HG02884 (cell line): ENCODE measurements around the gene TOMM20.
"Not testable (repeated sequence)": the region's sequence is repeated elsewhere in the genome, so short reads cannot be mapped to it uniquely, and the experiment has no call there.

Source experiments
- ATAC-seq: cut with Tn5 transposase; IDR thresholded peaks from one replicate; pipeline ENCODE4 v1.9.1; 2021; ENCODE audit warnings: mild to moderate bottlenecking, moderate library complexity; ENCODE audit not compliant: unreplicated experiment

TOMM20 gene

DNA sequence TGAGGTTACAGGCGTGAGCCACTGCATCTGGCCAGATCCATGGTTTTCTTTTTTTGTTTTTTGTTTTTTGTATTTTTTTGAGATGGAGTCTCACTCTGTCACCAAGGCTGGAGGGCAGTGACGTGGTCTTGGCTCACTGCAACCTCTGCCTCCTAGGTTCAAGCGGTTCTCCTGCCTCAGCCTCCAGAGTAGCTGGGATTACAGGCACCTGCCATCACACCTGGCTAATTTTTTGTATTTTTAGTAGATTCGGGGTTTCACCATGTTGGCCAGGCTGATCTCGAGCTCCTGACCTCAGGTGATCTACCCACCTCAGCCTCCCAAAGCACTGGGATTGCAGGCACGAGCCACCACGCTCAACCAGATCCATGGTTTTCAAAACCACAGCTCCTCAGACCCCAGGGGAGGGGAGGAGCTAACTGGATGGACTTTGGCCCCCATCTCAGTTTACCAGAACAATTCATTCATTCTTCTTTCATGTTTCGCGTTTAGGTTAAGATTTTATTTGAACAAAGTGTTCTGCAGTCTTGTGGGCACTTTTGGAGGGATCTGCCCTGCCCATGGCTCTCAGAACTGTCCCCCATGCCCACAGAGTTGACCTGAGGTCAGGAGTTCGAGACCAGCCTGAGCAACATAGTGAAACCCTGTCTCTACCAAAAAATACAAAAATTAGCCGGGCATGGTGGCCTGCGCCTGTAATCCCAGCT is 43.1 kb downstream of the TOMM20 start:
- ATAC-seq = not testable (repeated sequence)

DNA sequence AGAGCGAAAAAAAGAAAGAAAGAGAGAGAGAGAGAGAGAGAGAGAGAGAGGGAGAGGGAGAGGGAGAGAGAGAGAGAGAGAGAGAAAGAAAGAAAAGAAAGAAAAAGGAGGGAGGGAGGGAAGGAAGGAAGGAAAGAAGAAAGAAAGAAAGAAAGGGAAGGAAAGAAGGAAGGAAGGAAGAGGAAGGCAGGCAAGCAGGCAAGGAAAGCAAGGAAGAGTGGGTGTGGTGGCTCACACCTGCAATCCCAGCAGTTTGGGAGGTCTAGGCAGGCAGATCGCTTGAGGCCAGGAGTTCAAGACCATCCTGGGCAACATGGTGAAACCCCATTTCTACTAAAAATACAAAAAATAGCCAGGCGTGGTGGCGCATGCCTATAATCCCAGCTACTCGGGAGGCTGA is 47.8 kb downstream of the TOMM20 start:
- not testable (repeated sequence) for ATAC-seq

- ATAC-seq = not testable (repeated sequence)
Observed at GRCh38 chr1:235080297-235080657, 48.4 kb downstream of the TOMM20 start.

DNA sequence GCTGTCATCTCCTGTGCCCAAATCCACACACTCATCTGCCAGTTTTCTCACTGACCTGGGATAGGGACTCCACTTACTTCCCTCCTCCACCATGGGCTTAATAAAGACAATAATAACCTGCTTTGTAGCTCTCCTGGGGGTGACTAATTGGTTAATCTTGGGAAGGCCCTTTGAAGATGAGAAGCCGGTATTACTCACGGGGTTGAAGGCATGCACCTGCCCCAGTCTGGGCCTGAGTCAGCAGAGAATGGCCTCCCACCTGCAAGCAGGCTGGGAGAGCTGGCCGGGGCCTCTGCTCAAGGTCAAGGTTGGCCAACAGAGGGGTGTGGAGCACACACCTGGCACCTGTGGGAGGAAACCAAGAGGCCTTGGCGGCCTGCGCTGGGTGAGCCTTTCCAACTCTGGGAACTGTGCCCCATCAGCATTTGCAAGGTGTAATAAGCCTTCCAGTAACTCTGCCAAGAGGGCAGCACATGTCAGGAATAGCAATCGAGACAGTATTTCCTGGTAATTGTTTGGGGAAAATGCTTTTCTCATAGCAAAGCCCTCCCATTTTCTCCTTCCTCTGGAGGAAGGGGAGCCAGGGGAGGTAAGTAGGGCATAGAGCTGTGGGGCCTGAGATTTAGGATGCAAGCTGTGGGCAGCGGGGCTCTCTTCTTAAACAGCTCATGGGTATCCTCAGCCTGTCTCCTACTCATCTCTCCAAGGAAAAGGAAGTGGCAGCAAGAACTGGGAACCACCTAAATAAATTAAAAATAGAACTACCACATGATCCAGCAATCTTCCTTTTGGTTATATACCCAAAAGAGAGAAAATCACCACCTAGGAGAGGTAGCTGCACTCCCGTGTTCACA is 49.0 kb downstream of the TOMM20 start:
- no peak for ATAC-seq

GRCh38 chr1:235078480-235079381 is 49.9 kb downstream of the TOMM20 start:
- ATAC-seq = no peak

- no peak for ATAC-seq
Observed at GRCh38 chr1:235077571-235078479, 50.8 kb downstream of the TOMM20 start.

DNA sequence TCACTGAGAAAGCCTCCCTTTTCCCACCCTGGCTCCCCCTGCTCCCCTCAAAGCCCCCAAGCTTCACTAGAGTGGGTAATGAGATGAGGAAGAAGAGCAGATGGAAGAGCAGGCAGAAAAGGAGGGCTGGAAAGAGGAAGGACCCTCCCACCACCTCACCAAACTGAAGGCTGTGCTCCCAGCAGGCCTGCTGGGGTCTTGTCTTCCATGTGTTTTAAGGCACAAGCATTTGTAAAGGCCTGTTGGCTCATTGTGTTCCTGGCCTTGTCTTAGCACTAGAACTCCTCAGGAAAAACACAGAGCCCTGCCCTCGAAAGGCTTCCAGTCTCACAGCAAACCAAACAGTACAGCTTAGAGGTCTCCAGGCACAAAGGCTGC is 51.5 kb downstream of the TOMM20 start:
- ATAC-seq = no peak

- ATAC-seq = no peak
Observed at GRCh38 chr1:235076504-235077162, 52.0 kb downstream of the TOMM20 start.

- no peak for ATAC-seq
Observed at GRCh38 chr1:235075777-235076308, 52.8 kb downstream of the TOMM20 start.

GRCh38 chr1:235075048-235075776 is 53.4 kb downstream of the TOMM20 start:
- ATAC-seq = peak; percentile 60

- ATAC-seq = peak; percentile 28
Observed at GRCh38 chr1:235074523-235075047, 54.1 kb downstream of the TOMM20 start.

GRCh38 chr1:235073968-235074522 is 54.6 kb downstream of the TOMM20 start:
- ATAC-seq = peak; percentile 0

GRCh38 chr1:235073331-235073967 is 55.2 kb downstream of the TOMM20 start:
- ATAC-seq = no peak

DNA sequence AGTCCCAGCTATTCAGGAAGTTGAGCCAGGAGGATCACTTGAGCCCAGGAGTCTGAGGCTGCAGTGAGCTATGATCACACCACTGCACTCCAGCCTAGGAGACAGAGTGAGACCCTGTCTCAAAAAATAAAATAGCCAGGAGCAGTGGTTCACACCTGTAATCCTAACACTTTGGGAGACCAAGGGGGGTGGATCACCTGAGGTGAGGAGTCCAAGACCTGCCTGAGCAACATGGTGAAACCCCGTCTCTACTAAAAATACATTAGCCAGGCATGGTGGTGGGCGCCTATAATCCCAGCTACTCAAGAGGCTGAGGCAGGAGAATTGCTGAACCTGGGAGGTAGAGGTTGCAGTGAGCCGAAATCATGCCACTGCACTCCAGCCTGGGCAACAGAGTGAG is 56.1 kb downstream of the TOMM20 start:
- ATAC-seq = not testable (repeated sequence)

GRCh38 chr1:235072096-235072495 is 56.5 kb downstream of the TOMM20 start:
- no peak for ATAC-seq

- no peak for ATAC-seq
Observed at GRCh38 chr1:235070819-235071218, 57.8 kb downstream of the TOMM20 start.
